GM23248 (cell line): ENCODE data around the gene FCRL2.

Experiments used
- EZH2 ChIP-seq: fragments of 200-600 bp; sonication (generic); IDR thresholded peaks from 2 replicates; pipeline ENCODE4 v1.6.1; 2018; ENCODE audit warnings: antibody characterized with exemption, mild to moderate bottlenecking; ENCODE audit not compliant: insufficient read depth, poor library complexity, severe bottlenecking
- EZH2phosphoT487 ChIP-seq: fragments of 200-600 bp; sonication (generic); IDR thresholded peaks from 2 replicates; pipeline ENCODE4 v1.6.1; 2018; ENCODE audit warnings: antibody characterized with exemption, moderate library complexity, mild to moderate bottlenecking, low read depth; ENCODE audit not compliant: insufficient read depth

GRCh38 chr1:157721985-157722384, 54.9 kb downstream of the FCRL2 start:
- TF ChIP-seq EZH2 (no peak), EZH2phosphoT487 (no peak)
